HG03442 (cell line): ENCODE data around the gene KRT2.

Source experiments
- ATAC-seq: cut with Tn5 transposase; IDR thresholded peaks from one replicate; pipeline ENCODE4 v1.9.1; 2021; ENCODE audit warnings: mild to moderate bottlenecking, moderate library complexity; ENCODE audit not compliant: unreplicated experiment

KRT2 gene

GRCh38 chr12:52618216-52618615 lies 33.8 kb downstream of the KRT2 start, which contains the start of gene KRT73:
Gene KRT73, minus strand, starts transcription at chr12:52618559. Its CDS starts 35 bp downstream, at chr12:52618524.
- ATAC-seq = no peak

GRCh38 chr12:52617403-52617785 lies 34.6 kb downstream of the KRT2 start:
- no peak for ATAC-seq

- no peak for ATAC-seq
These were observed 35.2 kb downstream of the KRT2 start for GRCh38 chr12:52616680-52617402.

- ATAC-seq = no peak
These were observed 36.1 kb downstream of the KRT2 start for GRCh38 chr12:52615912-52616311.

DNA sequence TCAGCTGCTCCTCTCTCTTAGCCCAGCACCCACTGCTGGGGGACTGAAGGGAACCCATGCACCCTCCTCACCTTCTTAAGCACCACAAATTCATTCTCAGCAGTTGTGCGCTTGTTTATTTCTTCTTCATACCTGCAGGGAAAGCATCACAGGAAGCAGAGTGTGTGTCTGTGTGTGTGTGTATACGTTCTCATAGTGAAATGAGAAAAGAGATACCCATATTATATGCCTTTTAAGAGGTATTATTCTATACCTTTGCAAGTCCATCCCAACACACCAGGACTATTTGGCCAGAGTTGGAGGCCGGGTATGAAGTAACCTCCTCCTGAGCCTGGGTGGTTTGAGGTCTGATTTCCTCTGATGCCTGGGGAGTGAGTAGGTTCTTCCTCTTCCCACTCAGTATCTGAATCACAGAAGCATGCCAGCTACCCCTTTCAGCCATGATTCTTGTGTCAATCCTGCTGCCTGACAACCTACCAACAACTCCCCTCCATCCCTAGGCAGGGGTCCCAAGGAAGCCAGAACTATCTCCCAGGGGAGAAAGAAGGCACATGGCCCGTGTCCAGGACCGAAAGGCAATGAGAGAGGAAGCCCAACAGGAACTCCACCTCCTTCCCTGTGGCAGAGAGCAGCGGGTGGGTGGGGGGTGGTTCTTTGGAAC lies 36.7 kb downstream of the KRT2 start:
- no peak for ATAC-seq

- no peak for ATAC-seq
These were observed 37.4 kb downstream of the KRT2 start for GRCh38 chr12:52614381-52615207.

DNA sequence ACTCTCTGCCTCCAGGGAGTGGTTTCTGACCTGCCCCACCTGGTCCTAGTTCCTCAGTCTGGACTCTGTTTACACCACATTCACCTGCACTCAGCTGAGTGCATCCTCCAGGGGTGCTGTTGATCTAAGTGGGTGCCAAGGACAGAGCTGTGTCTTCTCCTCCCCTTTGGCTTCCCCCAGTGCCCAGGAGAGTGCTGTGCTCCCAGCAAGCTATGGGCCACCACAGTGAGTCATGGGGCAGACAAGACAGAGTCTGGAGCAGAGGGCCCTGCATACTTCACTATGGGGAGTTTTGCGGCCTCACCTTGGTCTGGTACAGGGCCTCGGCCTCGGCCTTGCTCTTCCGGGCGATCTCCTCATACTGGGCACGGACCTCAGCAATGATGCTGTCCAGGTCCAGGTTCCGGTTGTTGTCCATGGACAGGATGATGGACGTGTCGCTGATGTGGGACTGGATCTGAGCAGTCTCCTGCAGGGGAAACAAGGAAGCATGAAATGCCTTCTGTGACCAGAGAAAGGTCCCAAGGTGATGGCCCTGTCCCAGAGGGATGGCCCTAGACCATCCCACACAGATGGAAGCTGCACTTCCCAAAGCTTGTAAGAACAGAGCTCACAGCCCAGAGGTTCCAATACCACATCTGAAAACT lies 38.5 kb downstream of the KRT2 start:
- no peak for ATAC-seq

- ATAC-seq = no peak
These were observed 39.3 kb downstream of the KRT2 start for GRCh38 chr12:52612431-52613383.

GRCh38 chr12:52611080-52611468 lies 40.9 kb downstream of the KRT2 start:
- no peak for ATAC-seq

- ATAC-seq = no peak
These were observed 43.0 kb downstream of the KRT2 start for GRCh38 chr12:52608826-52609630.

- ATAC-seq = no peak
These were observed 43.9 kb downstream of the KRT2 start for GRCh38 chr12:52608161-52608560.

DNA sequence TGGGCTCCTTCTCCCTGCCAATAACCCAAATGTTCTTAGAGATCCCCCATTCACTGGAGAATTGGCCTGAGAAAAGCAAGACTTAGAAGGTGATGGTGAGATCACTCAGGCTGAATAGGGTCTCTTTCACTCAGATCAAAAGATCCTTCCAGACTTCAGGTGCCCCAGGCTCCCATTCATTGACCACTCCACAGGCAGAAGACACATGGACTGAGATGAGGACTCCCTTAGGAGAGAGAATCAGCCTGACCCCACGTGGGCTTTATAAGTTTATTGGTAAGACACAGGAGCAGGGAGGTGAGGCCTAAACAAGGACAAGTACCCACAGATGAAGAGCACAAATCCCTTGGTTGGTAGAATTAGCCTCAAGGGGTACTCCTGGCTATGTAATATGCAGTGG lies 44.7 kb downstream of the KRT2 start:
- no peak for ATAC-seq

- ATAC-seq = no peak
These were observed 45.3 kb downstream of the KRT2 start for GRCh38 chr12:52606581-52607218.

DNA sequence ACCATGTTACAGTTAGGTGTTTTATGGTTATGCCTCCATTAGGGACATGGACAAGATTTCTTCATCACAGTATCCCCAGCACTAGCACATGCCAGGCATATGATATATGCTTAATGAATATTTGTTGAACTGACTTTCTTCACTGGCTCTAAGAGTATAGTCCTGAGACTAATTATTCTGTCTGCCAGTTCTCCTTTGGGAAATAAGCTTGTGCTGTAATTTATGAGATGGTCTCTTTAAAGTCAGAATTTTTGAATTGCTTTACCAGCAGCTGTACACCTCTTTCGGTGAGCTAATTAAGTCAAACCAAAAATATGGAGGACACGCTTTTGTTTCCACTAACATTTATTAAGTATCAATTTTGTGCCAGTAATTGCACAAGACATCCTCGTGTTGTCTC lies 45.9 kb downstream of the KRT2 start:
- ATAC-seq = no peak

- no peak for ATAC-seq
These were observed 46.5 kb downstream of the KRT2 start for GRCh38 chr12:52605542-52605941.

- ATAC-seq = no peak
These were observed 47.2 kb downstream of the KRT2 start for GRCh38 chr12:52604859-52605258.

DNA sequence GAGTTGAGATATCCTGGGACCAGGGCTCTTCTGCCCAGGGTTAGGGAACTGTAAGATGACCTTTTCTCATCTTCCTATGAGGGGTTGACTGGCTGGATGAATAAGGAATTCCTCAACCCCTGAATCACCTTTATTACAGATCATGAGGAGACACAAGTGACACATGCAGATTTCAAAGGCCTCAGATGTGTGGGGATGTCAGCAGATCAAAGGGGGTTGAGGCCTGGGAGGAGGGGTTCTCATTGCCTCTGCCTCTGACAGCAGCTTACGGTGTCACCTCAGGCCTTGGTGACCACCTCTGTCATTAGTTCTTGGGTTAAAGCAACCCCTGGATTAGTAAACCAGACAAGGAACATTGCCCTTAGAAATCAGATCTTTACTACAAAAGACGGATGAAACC lies 48.7 kb downstream of the KRT2 start:
- ATAC-seq = no peak

GRCh38 chr12:52602552-52602951 lies 49.5 kb downstream of the KRT2 start:
- ATAC-seq = no peak

- ATAC-seq = no peak
These were observed 50.3 kb downstream of the KRT2 start for GRCh38 chr12:52601671-52602070.
